ENCODE measurements around the gene MCCC2. TPM values are rescaled to one million over a fixed set of nuclear protein-coding genes. Genes with fewer than 3 reads are reported as not detected.
A peak's percentile ranks its signal among the peaks of the same experiment; 100 is the strongest.

MCCC2 gene
- total and polyA plus RNA-seq, 7 experiments from 2014 or later = 21.5 to 41.0 (median 24.1) TPM

DNA sequence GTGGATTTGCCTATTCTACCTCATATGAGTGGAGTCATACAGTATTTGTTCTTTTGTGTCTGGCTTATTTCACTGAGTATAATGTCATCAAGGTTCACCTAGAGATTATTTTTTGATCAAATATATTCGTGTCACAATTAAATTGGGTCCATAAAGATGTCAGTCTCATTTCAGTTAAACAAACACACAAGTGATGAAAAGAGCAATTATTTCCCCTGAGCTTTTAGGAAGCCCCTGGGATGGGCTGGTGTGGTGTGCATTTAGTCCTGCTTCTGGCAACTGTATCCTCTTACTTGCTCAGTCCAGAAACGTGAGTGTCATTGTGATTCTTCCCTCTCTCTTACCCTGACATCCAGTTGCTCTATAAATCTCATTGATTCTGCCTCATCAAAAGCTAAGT, 79.2 kb downstream of the MCCC2 start:
- Histone ChIP-seq H3K27me3 (ENCODE audit: control insufficient read depth in 2 of 2, insufficient read depth in 2 of 2, low read length in 2 of 2) (no peaks in the 10 kb centered on the region), H3K4me3 (ENCODE audit: low read length) (no peak overlapping the region), H3K4me1 (ENCODE audit: control insufficient read depth in 2 of 2, insufficient read depth in 2 of 2, low read length in 2 of 2) (no peaks in the 10 kb centered on the region), H3K36me3 (ENCODE audit: control insufficient read depth in 2 of 3, insufficient read depth in 3 of 3, low read length in 3 of 3) (no peaks in the 10 kb centered on the region), H3K9me3 (ENCODE audit: control insufficient read depth in 2 of 3, low read length in 3 of 3) (no peaks in the 10 kb centered on the region), H3K27ac (ENCODE audit: low read depth, low read length) (no peak overlapping the region)
- ATAC-seq (no peak), DNase-seq (no peak)
- H3K4me3 Mint-ChIP-seq = no peak overlapping the region
- no peak overlapping the region for H3K27ac Mint-ChIP-seq
- no peaks in the 10 kb centered on the region for H3K36me3 Mint-ChIP-seq
- H3K4me1 Mint-ChIP-seq = no peaks in the 10 kb centered on the region
- POLR2A ChIA-PET = no interaction called here
- intact Hi-C loops (cut with micrococcal nuclease) = no loop called here
- CTCF ChIA-PET = no interaction called here
- peaks cover 0 to 6% (median 4%) of the 10 kb centered on the region in 5 donors for H3K27me3 Mint-ChIP-seq
- no peaks in the 10 kb centered on the region for H3K9me3 Mint-ChIP-seq

DNA sequence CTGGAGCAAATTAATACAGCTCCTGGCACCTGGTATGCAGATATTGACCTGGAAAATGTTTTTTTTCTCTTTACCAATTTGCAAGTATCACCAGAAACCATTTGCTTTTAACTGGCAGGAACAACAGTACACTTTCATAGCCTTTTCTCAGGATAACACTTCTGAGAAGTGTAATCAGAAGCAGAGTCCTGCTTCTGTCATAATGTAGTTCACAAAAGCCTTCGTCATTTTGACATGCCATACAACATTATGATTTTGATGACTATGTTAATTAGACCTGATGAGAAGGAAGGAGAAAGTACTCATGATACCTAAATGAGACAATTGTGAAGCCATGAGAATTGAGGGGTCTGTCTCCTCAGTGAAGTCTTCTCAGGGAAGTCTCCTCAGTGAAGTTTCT, 90.8 kb downstream of the MCCC2 start:
- Histone ChIP-seq H3K4me3 (ENCODE audit: low read length) (no peak overlapping the region), H3K27ac (ENCODE audit: low read depth, low read length) (no peak overlapping the region), H3K27me3 (ENCODE audit: control insufficient read depth in 2 of 2, insufficient read depth in 2 of 2, low read length in 2 of 2) (no peaks in the 10 kb centered on the region), H3K36me3 (ENCODE audit: control insufficient read depth in 2 of 3, insufficient read depth in 3 of 3, low read length in 3 of 3) (no peaks in the 10 kb centered on the region), H3K9me3 (ENCODE audit: control insufficient read depth in 2 of 3, low read length in 3 of 3) (no peaks in the 10 kb centered on the region), H3K4me1 (ENCODE audit: control insufficient read depth in 2 of 2, insufficient read depth in 2 of 2, low read length in 2 of 2) (no peaks in the 10 kb centered on the region)
- CTCF ChIA-PET = no interaction called here
- Mint-ChIP-seq H3K9me3 (peaks cover 0 to 8% (median 0%) of the 10 kb centered on the region in 11 donors), H3K27ac (no peak overlapping the region), H3K36me3 (no peaks in the 10 kb centered on the region), H3K4me3 (no peak overlapping the region), H3K4me1 (no peaks in the 10 kb centered on the region), H3K27me3 (peaks cover 27 to 48% (median 33%) of the 10 kb centered on the region in 5 donors)
- no peak for DNase-seq
- ATAC-seq = no peak
- intact Hi-C loops (cut with micrococcal nuclease) = no loop called here
- POLR2A ChIA-PET = no interaction called here

DNA sequence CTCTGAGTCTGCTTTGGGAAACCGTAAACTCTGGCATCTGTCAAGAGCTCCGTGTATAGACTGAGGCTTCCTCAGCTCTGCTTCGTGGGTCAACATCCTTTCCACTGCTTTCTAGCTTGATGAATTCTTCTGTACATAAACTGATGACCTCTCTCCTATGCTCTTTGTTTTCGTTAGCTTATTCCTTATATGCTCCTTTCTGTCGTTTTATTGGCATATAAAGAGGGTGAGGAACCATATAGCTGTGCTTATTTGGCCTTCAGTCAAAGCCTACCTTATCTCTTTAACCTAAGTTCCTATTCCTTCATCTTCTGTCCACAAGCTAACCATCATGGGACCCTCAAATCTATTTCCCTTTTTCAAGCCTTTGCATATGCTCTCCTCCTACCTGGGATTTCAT, 92.6 kb downstream of the MCCC2 start:
- peaks cover 0 to 11% (median 1%) of the 10 kb centered on the region in 11 donors for H3K9me3 Mint-ChIP-seq
- intact Hi-C loops (cut with micrococcal nuclease) = no loop called here
- ATAC-seq = no peak
- Histone ChIP-seq H3K4me3 (ENCODE audit: low read length) (no peak overlapping the region), H3K27ac (ENCODE audit: low read depth, low read length) (no peak overlapping the region), H3K9me3 (ENCODE audit: control insufficient read depth in 2 of 3, low read length in 3 of 3) (no peaks in the 10 kb centered on the region), H3K4me1 (ENCODE audit: control insufficient read depth in 2 of 2, insufficient read depth in 2 of 2, low read length in 2 of 2) (no peaks in the 10 kb centered on the region), H3K36me3 (ENCODE audit: control insufficient read depth in 2 of 3, insufficient read depth in 3 of 3, low read length in 3 of 3) (no peaks in the 10 kb centered on the region), H3K27me3 (ENCODE audit: control insufficient read depth in 2 of 2, insufficient read depth in 2 of 2, low read length in 2 of 2) (no peaks in the 10 kb centered on the region)
- no peak overlapping the region for H3K4me3 Mint-ChIP-seq
- ChIA-PET POLR2A (no interaction called here), CTCF (no interaction called here)
- H3K4me1 Mint-ChIP-seq = no peaks in the 10 kb centered on the region
- H3K36me3 Mint-ChIP-seq = peaks cover 0 to 8% (median 0%) of the 10 kb centered on the region in 5 donors
- DNase-seq = no peak
- peaks cover 16 to 47% (median 43%) of the 10 kb centered on the region in 5 donors for H3K27me3 Mint-ChIP-seq
- no peak overlapping the region for H3K27ac Mint-ChIP-seq

DNA sequence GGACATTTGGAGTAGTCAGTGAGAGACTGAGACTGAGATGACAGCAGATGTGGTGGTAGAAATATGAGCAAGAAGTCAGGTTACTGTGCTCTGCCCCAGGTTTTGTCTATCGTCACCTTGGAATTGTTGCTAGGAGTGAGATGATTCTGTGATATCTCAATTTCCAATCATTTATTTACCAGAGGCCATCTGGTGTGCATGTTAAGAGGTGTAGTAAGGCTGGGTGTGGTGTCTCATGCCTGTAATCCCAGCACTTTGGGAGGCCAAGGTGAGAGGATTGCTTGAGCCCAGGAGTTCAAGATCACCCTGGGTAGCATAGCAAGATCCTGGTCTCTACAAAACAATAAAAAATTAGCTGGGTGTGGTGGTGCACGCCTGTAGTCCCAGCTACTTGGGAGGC, 93.4 kb downstream of the MCCC2 start:
- Mint-ChIP-seq H3K36me3 (peaks cover 0 to 9% (median 0%) of the 10 kb centered on the region in 5 donors), H3K27me3 (peaks cover 21 to 55% (median 48%) of the 10 kb centered on the region in 5 donors), H3K4me1 (no peaks in the 10 kb centered on the region), H3K27ac (no peak overlapping the region), H3K9me3 (peaks cover 0 to 18% (median 8%) of the 10 kb centered on the region in 11 donors), H3K4me3 (no peak overlapping the region)
- CTCF ChIA-PET = no interaction called here
- Histone ChIP-seq H3K4me3 (ENCODE audit: low read length) (no peak overlapping the region), H3K27ac (ENCODE audit: low read depth, low read length) (no peak overlapping the region), H3K9me3 (ENCODE audit: control insufficient read depth in 2 of 3, low read length in 3 of 3) (no peaks in the 10 kb centered on the region), H3K4me1 (ENCODE audit: control insufficient read depth in 2 of 2, insufficient read depth in 2 of 2, low read length in 2 of 2) (no peaks in the 10 kb centered on the region), H3K36me3 (ENCODE audit: control insufficient read depth in 2 of 3, insufficient read depth in 3 of 3, low read length in 3 of 3) (no peaks in the 10 kb centered on the region), H3K27me3 (ENCODE audit: control insufficient read depth in 2 of 2, insufficient read depth in 2 of 2, low read length in 2 of 2) (no peaks in the 10 kb centered on the region)
- intact Hi-C loops (cut with micrococcal nuclease) = no loop called here
- ATAC-seq = no peak
- no peak for DNase-seq
- POLR2A ChIA-PET = no interaction called here

DNA sequence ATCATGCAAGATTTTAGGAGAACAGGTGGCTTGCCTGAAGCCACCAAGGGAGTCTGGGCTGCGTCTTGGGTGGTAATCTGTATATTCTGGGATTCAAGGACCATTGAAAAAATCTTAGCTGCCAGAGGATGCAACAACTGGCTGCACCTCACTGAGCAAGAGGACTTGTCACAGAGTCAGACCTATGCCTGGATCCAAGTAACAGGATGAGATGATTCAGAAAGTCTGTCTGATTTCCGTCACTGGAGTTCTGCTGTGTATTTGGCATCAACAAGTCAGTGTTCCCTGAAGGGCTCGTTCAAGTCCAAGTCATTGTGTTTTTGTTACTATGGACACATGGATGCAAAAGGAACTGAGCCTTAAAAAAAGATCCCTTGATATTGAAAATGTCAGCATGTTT, 94.2 kb downstream of the MCCC2 start:
- CTCF ChIA-PET = no interaction called here
- intact Hi-C loops (cut with micrococcal nuclease) = no loop called here
- Mint-ChIP-seq H3K9me3 (peaks cover 0 to 25% (median 12%) of the 10 kb centered on the region in 11 donors), H3K27me3 (peaks cover 23 to 57% (median 52%) of the 10 kb centered on the region in 5 donors), H3K36me3 (peaks cover 0 to 13% (median 0%) of the 10 kb centered on the region in 5 donors), H3K27ac (no peak overlapping the region), H3K4me1 (no peaks in the 10 kb centered on the region), H3K4me3 (no peak overlapping the region)
- H3K36me3 ChIP-seq (ENCODE audit: control insufficient read depth in 2 of 3, insufficient read depth in 3 of 3, low read length in 3 of 3) = no peaks in the 10 kb centered on the region
- no peaks in the 10 kb centered on the region for H3K9me3 ChIP-seq (ENCODE audit: control insufficient read depth in 2 of 3, low read length in 3 of 3)
- H3K27ac ChIP-seq (ENCODE audit: low read depth, low read length) = no peak overlapping the region
- DNase-seq (no peak), ATAC-seq (no peak)
- no peak overlapping the region for H3K4me3 ChIP-seq (ENCODE audit: low read length)
- POLR2A ChIA-PET = no interaction called here
- no peaks in the 10 kb centered on the region for H3K4me1 ChIP-seq (ENCODE audit: control insufficient read depth in 2 of 2, insufficient read depth in 2 of 2, low read length in 2 of 2)
- H3K27me3 ChIP-seq (ENCODE audit: control insufficient read depth in 2 of 2, insufficient read depth in 2 of 2, low read length in 2 of 2) = no peaks in the 10 kb centered on the region

GRCh38 chr5:71684309-71684708, 97.2 kb downstream of the MCCC2 start:
- Mint-ChIP-seq H3K36me3 (peaks cover 0 to 13% (median 0%) of the 10 kb centered on the region in 5 donors), H3K27ac (peak overlapping the region in 1 of 9 donors; percentile 33), H3K27me3 (peaks cover 41 to 73% (median 55%) of the 10 kb centered on the region in 5 donors), H3K4me1 (no peaks in the 10 kb centered on the region), H3K9me3 (peaks cover 0 to 25% (median 12%) of the 10 kb centered on the region in 11 donors), H3K4me3 (no peak overlapping the region)
- H3K27ac ChIP-seq (ENCODE audit: low read depth, low read length) = no peak overlapping the region
- H3K4me1 ChIP-seq (ENCODE audit: control insufficient read depth in 2 of 2, insufficient read depth in 2 of 2, low read length in 2 of 2) = no peaks in the 10 kb centered on the region
- no peaks in the 10 kb centered on the region for H3K27me3 ChIP-seq (ENCODE audit: control insufficient read depth in 2 of 2, insufficient read depth in 2 of 2, low read length in 2 of 2)
- intact Hi-C loops (cut with micrococcal nuclease) = no loop called here
- ChIA-PET CTCF (no interaction called here), POLR2A (no interaction called here)
- no peak overlapping the region for H3K4me3 ChIP-seq (ENCODE audit: low read length)
- DNase-seq = no peak
- ATAC-seq = no peak
- no peaks in the 10 kb centered on the region for H3K9me3 ChIP-seq (ENCODE audit: control insufficient read depth in 2 of 3, low read length in 3 of 3)
- H3K36me3 ChIP-seq (ENCODE audit: control insufficient read depth in 2 of 3, insufficient read depth in 3 of 3, low read length in 3 of 3) = no peaks in the 10 kb centered on the region

DNA sequence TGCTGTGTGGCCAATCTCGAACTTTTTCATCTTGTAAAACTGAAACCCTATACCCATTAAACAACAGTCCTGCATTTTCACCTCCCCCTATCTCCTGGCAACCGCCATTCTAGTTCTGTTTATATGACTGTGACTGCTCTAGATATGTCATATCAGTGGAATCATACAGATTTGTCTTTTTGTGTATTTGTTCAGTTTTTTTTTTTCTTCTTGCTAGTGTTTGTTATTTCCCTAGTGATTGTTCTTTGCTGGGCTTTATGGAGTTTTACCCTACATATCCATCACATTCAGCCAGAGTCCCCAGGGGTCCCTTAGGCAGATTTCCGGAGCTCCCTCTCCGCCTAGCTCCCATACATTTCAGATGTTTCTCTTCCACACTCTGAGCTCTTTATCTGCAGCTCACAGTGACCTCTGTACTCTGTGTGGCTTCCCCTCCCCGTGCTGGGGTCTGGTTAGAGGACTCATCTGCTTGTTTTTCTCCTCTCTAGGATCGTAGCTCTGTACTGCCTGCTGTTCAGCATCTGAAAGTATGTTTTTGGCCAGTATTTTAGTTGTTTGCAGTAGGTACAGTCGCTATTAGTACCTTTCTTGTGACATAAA, 106.8 kb downstream of the MCCC2 start:
- H3K27me3 Mint-ChIP-seq = peaks cover 0 to 21% (median 19%) of the 10 kb centered on the region in 5 donors
- H3K27ac Mint-ChIP-seq = no peak overlapping the region
- H3K9me3 ChIP-seq (ENCODE audit: control insufficient read depth in 2 of 3, low read length in 3 of 3) = no peaks in the 10 kb centered on the region
- CTCF ChIA-PET = no interaction called here
- no peaks in the 10 kb centered on the region for H3K4me1 ChIP-seq (ENCODE audit: control insufficient read depth in 2 of 2, insufficient read depth in 2 of 2, low read length in 2 of 2)
- H3K36me3 ChIP-seq (ENCODE audit: control insufficient read depth in 2 of 3, insufficient read depth in 3 of 3, low read length in 3 of 3) = no peaks in the 10 kb centered on the region
- DNase-seq (no peak), ATAC-seq (no peak)
- peaks cover 0 to 16% (median 4%) of the 10 kb centered on the region in 11 donors for H3K9me3 Mint-ChIP-seq
- no peak overlapping the region for H3K4me3 Mint-ChIP-seq
- peaks cover 4 to 12% (median 6%) of the 10 kb centered on the region in 7 donors for H3K4me1 Mint-ChIP-seq
- no peak overlapping the region for H3K27ac ChIP-seq (ENCODE audit: low read depth, low read length)
- POLR2A ChIA-PET = no interaction called here
- intact Hi-C loops (cut with micrococcal nuclease) = no loop called here
- H3K27me3 ChIP-seq (ENCODE audit: control insufficient read depth in 2 of 2, insufficient read depth in 2 of 2, low read length in 2 of 2) = no peaks in the 10 kb centered on the region
- H3K4me3 ChIP-seq (ENCODE audit: low read length) = no peak overlapping the region
- peaks cover 0 to 5% (median 2%) of the 10 kb centered on the region in 5 donors for H3K36me3 Mint-ChIP-seq

Data from naive thymus-derived CD4-positive, alpha-beta T cell (primary cell).